NCI-H2196 treated with DMSO at 0.1 percent for 48 hours (cell line): ENCODE data around the gene SLC2A5.

ENCODE experiments used
- DNase-seq: peaks from one replicate; lab custom pipeline; 2025; ENCODE audit not compliant: unreplicated experiment; lab: John Stamatoyannopoulos, UW

Gene SLC2A5

DNA sequence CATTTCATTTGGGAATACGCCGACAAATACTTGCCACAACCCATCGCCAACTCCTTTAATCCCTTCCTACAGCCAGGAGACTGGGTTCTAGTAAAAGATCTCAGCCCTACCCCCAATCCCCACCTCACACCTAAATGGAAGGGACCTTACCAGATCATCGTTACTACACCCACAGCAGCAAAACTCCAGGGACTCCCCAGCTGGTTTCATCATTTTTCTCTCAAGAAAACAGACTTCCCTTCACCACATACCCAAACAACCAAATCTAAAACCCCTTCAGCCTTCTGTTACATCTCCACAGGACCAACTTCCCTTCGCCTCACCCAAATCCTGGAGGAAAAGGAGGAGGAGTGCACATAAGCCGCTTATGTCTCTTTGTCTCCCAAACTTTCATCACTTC, 23.7 kb upstream of the SLC2A5 start:
- no peak for DNase-seq

DNA sequence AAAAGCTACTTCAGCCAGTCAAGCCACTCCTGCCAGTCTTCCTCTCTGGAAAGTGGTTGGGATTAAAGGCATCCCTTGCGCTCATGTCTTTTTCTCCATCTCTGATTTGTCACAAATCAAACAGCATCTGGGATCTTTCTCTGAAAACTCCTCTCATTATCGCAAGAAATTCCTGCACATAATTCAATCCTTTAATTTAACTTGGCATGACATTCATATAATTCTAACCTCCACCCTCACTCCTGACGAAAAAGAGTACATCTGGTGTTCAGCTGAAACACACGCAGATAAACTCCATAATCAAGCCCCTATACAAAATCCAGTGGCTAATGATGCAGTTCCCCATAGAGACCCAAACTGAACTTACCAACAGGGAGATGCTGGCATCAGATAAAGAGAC, 19.4 kb upstream of the SLC2A5 start:
- DNase-seq: no peak

GRCh38 chr1:9087411-9088125, 18.1 kb upstream of the SLC2A5 start:
- DNase-seq: no peak

DNA sequence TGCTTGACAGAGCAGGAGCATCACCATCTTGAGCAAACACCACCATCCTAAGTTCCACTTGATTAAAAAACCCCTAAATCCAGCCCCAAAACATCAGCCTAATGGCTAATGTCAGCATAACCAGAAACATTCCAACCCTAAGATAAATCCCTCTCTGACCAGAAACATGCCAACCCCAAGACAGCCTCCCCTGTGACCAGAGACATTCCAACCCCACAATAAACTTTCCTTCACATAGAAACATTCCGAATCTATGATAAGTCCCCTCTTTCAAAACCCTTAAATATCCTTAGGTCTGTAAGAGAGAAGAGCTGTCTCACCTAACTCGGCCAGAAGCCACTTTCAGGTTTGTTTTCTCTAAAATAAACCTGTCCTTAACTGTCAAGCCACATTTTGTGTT, 17.4 kb upstream of the SLC2A5 start:
- no peak for DNase-seq

GRCh38 chr1:9086045-9086444, 16.6 kb upstream of the SLC2A5 start:
- DNase-seq: no peak

- DNase-seq: no peak
Observed at GRCh38 chr1:9085306-9085940, 16.0 kb upstream of the SLC2A5 start.

DNA sequence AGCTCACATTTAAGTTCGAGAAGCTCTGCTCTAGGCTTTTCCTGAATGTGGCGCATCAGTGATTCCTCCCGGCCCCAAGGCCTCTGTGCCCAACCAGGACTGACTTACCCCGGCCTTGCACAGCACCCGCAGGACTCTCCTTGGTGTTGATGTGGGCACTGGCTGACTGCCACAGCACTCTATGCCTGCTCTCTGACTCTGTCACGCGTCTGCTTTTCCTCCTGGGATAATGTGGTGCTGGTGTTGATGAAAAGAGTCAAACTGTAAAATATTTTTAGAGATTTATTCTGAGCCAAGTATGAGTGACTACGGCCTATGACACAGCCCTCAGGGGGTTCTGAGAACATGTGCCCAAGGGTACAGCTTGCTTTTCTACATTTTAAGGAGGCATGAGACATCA, 15.5 kb upstream of the SLC2A5 start:
- DNase-seq: no peak

DNA sequence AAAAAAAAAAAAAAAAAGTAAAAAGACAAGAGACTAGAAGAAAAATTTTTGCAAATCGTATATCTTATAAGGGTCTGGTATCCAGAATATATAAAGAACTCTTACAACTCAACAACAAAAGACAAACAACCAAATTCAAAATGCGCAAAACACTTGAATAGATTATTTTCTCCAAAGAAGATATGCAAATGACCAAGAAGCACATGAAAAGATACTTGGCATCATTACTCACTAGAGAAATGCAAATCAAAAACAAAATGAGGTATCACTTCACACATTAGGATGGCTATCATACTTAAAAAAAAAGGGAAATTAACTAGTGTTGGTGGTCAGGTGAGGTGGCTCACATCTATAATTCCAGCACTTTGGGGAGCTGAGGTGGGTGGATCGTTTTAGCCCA, 12.0 kb upstream of the SLC2A5 start:
- no peak for DNase-seq

- DNase-seq: no peak
Observed at GRCh38 chr1:9080705-9081291, 11.4 kb upstream of the SLC2A5 start.

- no peak for DNase-seq
Observed at GRCh38 chr1:9079988-9080704, 10.7 kb upstream of the SLC2A5 start.

GRCh38 chr1:9078752-9079500, 9.5 kb upstream of the SLC2A5 start:
- DNase-seq: no peak

DNA sequence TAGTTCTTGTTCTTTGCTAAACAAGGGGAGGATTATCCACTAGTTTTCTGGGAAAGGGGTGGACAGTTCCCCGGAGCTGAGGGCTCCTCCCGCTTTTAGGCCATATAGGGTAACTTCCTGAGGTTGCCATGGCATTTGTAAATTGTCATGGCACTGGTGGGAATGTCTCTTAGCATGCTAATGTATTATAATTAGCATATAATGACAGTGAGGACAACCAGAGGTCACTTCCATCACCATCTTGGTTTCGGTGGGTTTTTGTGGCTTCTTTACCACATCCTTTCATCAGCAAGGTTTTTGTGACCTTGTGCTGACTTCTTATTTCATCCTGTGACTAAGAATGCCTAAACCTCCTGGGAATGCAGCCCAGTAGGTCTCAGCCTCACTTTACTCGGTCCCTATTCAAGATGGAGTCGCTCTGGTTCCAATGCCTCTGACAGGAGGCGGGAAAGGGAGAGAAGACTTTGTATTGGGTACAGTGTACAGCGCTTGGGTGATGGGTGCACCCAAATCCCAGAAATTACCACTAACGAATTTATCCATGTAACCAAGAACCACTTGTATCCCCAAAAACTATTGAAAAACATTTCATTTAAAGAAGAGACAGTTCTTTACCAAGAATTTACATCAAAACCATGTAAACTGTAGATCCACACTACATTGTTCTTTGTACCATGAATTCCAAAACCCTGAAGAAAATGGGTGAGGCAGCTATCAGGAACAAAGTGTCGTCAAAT, 8.7 kb upstream of the SLC2A5 start:
- no peak for DNase-seq

- DNase-seq: no peak
Observed at GRCh38 chr1:9075022-9075421, 5.6 kb upstream of the SLC2A5 start.

DNA sequence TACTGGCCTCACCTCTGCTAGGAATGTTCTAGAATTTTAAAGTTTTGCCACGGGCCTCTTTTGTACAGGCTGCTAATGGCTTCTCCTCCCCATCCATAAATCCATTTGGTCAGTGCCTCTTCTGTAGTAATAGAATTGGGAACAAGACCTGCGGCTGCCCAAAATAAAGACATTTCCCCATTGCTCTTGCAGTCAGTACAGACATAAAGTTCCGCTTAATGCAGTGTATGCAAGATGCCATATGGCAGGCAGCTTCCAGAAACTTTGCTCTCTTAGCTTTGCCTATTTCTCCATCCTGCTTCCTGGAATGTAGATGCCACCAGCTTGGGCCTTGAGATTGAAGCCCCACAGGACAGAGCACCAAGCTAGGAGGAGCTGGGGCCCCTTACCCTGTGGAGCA, 3.7 kb upstream of the SLC2A5 start:
- DNase-seq: no peak

GRCh38 chr1:9071554-9072235, 2.3 kb upstream of the SLC2A5 start:
- DNase-seq: no peak

- no peak for DNase-seq
Observed at GRCh38 chr1:9070486-9070885, 1.1 kb upstream of the SLC2A5 start.

- DNase-seq: no peak
Observed at GRCh38 chr1:9068981-9069325, 482 bp downstream of the SLC2A5 start.

GRCh38 chr1:9066945-9067807, 2.3 kb downstream of the SLC2A5 start:
- DNase-seq: no peak

DNA sequence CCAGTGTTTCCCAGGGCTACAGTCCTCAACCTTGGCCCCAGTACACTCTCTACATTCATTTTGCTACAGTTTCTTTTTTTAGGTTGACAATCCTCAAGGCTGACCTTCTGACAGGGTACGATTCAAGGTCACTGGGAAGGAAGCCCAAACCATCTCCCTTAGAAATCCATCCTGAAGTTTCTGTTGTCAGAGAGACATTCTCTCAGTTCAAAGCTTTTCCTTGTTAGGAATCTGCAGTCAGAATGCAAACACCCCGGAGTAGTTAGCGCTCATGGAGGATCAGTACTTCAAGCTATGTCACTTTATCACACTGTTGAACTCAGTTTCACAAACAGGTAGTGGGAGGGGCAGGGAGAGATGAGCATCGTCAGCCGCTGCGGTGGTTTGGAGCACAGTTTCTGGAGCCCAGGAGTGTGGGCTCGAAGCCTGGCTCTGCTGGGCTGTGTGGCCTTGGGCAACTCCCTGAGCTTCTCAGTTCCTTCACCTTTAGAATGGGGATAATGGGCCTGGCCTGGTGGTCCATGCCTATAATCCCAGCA, 4.2 kb downstream of the SLC2A5 start:
- DNase-seq: no peak
